GM18520 (cell line): ENCODE data around the gene NTM.

ENCODE experiments used
- ATAC-seq: cut with Tn5 transposase; IDR thresholded peaks from one replicate; pipeline ENCODE4 v1.9.1; 2021; ENCODE audit not compliant: unreplicated experiment

The NTM gene

DNA sequence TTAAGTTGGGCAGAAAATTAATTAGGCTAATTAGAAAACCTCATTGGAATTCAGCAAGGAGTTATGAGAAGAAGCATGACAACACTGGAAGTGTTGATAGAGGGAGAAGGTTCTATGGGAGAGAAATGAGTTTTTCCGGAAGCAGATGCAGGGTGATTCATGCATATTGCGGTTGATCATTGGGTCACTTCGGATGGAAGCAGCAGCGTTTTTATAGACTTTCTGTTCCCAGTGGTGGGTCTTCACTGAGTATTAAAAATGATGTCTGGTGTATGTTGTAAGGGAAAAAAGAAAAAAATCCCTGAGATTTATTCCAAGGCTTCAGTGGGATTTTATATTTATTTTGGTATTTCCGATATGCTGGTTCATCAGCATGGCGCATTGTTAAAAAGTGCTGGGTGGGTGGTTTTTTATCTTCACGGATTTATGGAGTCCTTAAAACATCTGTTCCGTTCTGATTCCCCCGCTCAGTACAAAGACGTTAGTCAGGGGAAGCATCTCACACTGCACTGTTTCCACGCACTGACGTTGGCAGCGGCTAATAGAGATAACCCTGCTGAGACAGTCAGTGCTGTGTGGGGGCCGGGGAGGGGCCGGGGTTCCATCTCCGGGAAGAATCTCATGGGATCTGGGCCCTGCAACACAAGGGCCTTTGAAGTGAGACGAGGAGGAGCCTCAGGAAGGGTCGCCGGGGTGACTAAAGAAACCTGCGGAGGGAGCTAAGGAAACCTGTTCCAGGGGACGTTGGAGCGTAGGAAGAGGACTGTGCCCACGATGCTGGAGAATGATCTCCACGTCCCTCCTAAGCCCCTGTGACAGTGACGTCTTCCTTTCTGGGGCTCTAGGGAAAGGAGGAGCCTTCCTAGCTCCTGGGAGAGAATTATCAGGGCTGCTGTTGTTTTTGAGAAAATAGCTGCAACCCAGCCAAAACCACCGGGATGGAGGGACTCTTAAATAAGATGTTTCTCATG is 390.0 kb downstream of the NTM start:
- no peak for ATAC-seq

GRCh38 chr11:131762346-131763110 is 392.1 kb downstream of the NTM start:
- no peak for ATAC-seq

DNA sequence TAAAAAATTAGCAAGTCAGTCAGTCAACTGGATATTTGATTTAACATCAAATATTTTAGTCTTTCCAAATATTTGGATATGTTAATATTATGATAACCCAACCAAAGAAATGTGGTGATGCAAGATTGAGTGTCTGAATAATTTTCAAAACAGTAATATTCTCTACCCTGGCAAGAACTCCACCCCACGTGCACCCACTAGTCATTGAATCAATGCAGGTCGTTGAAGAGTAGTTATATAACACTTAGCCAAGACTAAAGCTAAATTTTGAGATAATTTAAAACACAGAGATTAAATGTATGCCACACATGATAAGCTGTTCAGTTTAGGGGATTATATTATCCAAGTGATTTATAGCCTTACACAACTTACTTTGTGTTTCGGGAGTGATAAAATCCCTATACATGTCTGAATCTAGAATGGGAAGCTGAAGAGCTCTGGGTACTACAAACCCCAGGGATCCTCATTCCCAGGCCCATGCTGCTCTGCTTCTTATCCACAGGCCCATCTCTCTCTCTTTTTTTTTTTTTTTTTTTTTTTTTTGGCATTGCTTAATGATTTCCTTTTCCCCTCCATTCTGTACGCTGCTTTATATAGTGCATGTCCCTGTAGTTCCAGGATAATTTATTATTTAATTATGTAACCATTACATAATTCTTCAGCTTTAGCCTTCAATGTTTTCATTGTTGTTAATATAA is 392.9 kb downstream of the NTM start:
- no peak for ATAC-seq

GRCh38 chr11:131764126-131764525 is 393.7 kb downstream of the NTM start:
- ATAC-seq, result no peak

DNA sequence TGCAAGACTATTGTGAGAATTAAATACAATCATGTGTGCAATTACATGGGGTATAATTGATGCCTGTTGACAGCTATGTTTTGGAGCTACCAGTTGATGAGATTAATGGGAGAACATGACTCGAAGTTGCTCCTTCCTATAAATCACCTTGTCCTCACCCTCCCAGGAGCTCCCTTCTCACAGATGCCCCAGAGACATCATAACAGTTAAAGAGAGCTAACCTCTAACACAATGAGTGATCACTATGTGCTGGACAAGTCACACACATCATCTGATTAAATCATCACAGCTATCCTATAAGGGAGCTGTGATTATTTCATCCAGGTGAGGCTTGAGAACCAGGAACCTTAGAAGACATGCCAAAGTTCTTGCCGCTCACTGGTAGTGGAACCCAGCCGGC is 394.2 kb downstream of the NTM start:
- no peak for ATAC-seq

DNA sequence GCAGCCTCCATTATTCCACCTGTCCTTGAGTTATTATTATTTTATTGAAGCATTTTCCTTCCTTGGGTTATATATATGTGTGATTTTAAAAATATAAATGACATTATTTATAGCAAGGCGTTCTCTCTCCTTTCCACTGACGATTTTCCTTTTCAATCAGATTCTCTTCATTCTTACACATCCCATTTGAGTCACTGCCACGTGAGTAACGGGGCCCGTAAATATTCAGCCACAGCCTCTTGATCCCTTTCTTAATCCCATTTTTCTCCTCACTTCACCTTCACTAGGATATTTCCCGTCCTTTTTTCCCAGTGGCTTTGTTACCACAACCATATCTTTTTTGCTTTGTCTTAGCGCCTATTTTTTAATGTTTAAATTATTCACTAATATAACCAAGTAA is 396.2 kb downstream of the NTM start:
- no peak for ATAC-seq

DNA sequence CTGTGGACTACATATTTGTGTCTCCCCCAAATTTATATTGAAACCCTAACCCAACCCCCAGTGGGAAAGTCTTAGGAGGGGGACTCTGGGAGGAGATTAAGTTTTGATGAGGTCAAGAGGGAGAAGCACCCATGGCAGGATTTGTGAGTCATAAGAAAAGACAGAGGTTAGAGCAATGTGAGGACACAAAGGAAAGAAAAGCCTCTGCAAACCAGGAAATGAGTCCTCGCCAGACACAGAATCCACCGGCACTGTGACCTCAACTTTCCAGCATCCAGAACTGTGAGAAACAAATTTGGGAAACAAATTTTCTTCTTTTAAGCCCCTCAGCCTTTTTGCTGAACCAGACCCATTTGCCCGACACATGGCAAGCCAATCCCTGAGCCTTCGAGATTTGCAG is 397.0 kb downstream of the NTM start:
- no peak for ATAC-seq

GRCh38 chr11:131770801-131771200 is 400.4 kb downstream of the NTM start:
- ATAC-seq, result no peak

- no peak for ATAC-seq
These were observed 401.1 kb downstream of the NTM start for GRCh38 chr11:131771471-131771870.

GRCh38 chr11:131773626-131774025 is 403.2 kb downstream of the NTM start:
- ATAC-seq, result no peak

- no peak for ATAC-seq
These were observed 405.8 kb downstream of the NTM start for GRCh38 chr11:131776211-131776610.

DNA sequence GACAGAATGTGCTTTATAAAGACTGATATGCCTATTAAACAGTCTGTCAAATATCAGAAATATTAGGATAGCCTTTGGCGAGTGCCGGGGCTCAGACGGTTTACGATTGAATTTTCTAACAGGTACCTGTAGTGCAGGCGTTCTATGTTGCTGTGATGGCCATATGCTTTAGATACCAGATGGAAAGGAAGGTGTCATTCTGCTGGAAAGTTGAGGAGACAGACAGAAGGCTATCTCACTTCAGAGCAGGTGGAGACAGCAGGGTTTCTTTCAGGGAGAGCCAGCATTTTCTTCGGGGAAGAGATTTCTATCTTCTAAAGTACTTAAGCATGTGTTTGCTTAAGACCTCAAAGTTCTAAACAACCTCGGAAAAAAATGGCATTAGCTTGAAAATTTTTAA is 415.4 kb downstream of the NTM start:
- ATAC-seq, result no peak

DNA sequence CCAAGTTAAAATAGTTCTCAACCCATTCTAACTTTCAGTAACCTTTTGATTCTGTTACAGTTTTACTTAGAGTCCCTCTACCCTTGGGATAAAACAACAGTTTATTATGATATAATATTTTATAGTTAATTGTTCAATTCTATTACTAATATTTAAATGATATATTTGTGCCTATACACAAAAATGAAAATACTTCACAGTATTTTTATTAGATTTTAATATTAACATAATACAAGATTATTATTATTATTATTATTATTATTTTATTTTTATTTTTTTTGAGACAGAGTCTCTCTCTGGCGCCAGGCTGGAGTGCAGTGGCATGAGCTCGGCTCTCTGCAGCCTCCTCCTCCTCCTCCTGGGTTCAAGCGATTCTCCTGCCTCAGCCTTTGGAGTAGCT is 416.7 kb downstream of the NTM start:
- ATAC-seq, result no peak

- no peak for ATAC-seq
These were observed 420.2 kb downstream of the NTM start for GRCh38 chr11:131790586-131790985.

GRCh38 chr11:131792243-131792642 is 421.8 kb downstream of the NTM start:
- no peak for ATAC-seq

DNA sequence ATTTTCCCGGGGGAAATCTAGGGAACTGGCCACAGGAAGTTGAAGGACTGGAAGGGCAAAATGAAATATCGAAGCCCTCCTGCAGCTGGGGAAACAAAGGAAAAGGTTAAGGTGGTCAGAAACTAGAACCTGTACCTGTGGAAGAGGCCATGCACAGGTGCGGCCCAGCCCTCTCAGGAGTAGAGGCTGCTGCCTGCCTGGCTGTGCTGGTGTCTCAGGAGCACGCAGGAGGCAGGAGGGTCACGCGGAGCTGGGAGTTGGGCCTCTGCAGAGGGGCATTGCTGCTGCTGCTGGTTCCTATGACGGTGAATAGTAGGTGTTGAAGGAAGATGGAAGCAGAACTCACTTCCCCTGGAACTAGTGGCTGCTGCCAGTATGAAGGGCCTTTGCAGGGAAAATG is 425.7 kb downstream of the NTM start:
- ATAC-seq, result no peak

DNA sequence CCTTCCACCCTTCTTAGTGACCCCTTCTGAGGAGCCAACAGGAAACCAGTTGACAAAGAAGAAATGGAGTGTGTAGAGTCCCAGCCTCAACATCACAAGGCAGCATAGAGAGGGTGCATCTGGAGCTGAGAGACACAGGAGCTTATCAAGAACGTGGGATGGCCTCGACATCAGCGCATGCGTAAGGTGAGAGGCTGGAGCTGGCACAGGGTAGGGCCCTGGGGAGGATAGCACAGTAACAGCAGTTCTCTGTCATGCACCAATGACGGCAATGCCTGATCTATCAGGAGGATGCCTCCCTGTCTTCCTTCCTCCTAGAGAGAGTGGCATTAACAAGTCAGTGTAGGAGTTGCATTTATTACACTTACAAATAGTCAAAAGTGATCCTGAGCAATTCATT is 426.1 kb downstream of the NTM start:
- no peak for ATAC-seq

- no peak for ATAC-seq
These were observed 430.0 kb downstream of the NTM start for GRCh38 chr11:131800452-131800851.

DNA sequence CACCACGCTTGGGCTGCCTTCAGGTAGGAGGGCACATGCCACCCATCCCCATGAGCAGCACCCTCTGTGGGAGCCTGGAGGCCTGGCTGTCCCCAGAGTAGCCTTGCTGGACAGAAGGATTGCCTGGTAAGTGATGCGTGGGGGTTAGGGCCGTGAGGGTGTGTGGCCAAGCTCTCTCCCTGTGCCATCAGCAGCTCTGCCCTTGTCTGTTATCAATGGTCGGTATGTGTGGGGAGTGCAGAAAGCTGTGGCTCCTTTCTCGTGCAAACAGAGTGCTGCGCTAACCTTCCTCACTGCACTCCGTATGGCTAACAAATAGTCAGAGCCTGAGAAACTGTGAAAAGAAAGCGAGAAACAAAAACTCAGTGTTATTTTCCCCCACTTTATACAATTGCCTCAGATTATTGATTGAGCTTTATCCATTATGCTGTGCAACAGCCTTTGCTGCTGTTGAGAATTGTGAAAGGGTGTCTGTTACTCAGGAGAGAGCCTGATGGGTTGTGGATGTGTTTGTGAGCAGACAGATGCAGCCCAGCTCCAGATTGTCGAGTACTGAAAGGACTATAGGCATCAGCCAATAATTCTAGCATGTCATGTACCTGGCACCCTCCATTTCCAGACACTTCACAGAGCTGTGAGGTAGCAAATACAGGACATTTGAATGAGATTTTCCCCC is 432.2 kb downstream of the NTM start:
- ATAC-seq, result no peak

DNA sequence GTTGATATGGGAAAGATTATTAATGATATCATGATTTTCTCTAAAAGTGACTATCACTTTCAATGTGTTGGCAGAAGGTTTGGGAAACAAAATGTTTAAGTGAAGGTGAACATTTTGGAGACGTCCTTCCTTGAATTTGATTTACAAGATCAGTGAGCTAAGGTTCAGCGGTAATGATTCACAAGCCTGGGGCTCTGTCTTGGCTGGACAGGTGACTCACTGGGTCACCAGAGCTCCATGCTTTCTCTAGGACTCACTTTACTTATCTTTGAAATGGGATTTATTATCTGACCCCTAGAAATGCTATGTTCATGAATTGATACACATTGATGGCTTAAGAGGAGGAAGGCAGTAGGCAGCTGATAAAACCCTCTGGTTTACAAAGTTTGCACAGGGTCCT is 437.5 kb downstream of the NTM start:
- no peak for ATAC-seq

GRCh38 chr11:131808470-131808869 is 438.1 kb downstream of the NTM start:
- no peak for ATAC-seq
